Fibroblast of skin of left biceps (primary cell): ENCODE measurements around the gene CTDSPL.
A peak's percentile ranks its signal among the peaks of the same experiment; 100 is the strongest.
"Not testable (repeated sequence)": the region's sequence is repeated elsewhere in the genome, so short reads cannot be mapped to it uniquely, and the experiment has no call there.

Source experiments
- DNase-seq, 2 experiments: peaks; one replicate each; pipeline ENCODE4 v3.0.0-alpha.2; 2013; ENCODE audit warnings: low read depth in 2 of 2

CTDSPL gene

GRCh38 chr3:37861620-37862041 lies at the start of gene CTDSPL:
Gene CTDSPL, plus strand, starts transcription at chr3:37861880. Its CDS starts 320 bp downstream, at chr3:37862200.
- no peak for DNase-seq

- no peak for DNase-seq
These were observed 49.2 kb upstream of the CTDSPL start for GRCh38 chr3:37812499-37812896.

- DNase-seq = no peak
These were observed 48.3 kb upstream of the CTDSPL start for GRCh38 chr3:37813403-37813802.

- DNase-seq = no peak
These were observed 47.1 kb upstream of the CTDSPL start for GRCh38 chr3:37814547-37814946.

GRCh38 chr3:37815156-37815555 lies 46.5 kb upstream of the CTDSPL start:
- DNase-seq = not testable (repeated sequence)

- DNase-seq = peak in 1 of 2 experiments; percentile 7
These were observed 45.4 kb upstream of the CTDSPL start for GRCh38 chr3:37816271-37816670.

- no peak for DNase-seq
These were observed 42.1 kb upstream of the CTDSPL start for GRCh38 chr3:37819591-37819990.

- no peak for DNase-seq
These were observed 41.4 kb upstream of the CTDSPL start for GRCh38 chr3:37820286-37820685.

- DNase-seq = no peak
These were observed 38.5 kb upstream of the CTDSPL start for GRCh38 chr3:37823189-37823588.

- no peak for DNase-seq
These were observed 37.4 kb upstream of the CTDSPL start for GRCh38 chr3:37824090-37824953.

GRCh38 chr3:37824954-37825328 lies 36.7 kb upstream of the CTDSPL start:
- DNase-seq = no peak

- no peak for DNase-seq
These were observed 35.8 kb upstream of the CTDSPL start for GRCh38 chr3:37825744-37826400.

- no peak for DNase-seq
These were observed 35.2 kb upstream of the CTDSPL start for GRCh38 chr3:37826502-37826901.

- no peak for DNase-seq
These were observed 34.7 kb upstream of the CTDSPL start for GRCh38 chr3:37826933-37827332.

GRCh38 chr3:37832480-37832879 lies 29.2 kb upstream of the CTDSPL start:
- DNase-seq = no peak

- DNase-seq = no peak
These were observed 28.1 kb upstream of the CTDSPL start for GRCh38 chr3:37833302-37834186.

GRCh38 chr3:37836589-37836988 lies 25.1 kb upstream of the CTDSPL start:
- no peak for DNase-seq

GRCh38 chr3:37847689-37848088 lies 14.0 kb upstream of the CTDSPL start:
- no peak for DNase-seq

- DNase-seq = no peak
These were observed 12.3 kb upstream of the CTDSPL start for GRCh38 chr3:37849146-37849923.

- DNase-seq = no peak
These were observed 9.6 kb upstream of the CTDSPL start for GRCh38 chr3:37852097-37852496.

GRCh38 chr3:37852771-37853170 lies 8.9 kb upstream of the CTDSPL start:
- no peak for DNase-seq
